GM18526 (cell line): ENCODE results near the gene LARP1B.

Source experiments
- POLR2A ChIP-seq: IDR thresholded peaks from 3 replicates; pipeline ENCODE4 v1.6.1; 2011; ENCODE audit not compliant: insufficient read length; ENCODE audit errors: extremely low read depth

LARP1B gene

GRCh38 chr4:128220286-128221235 lies 159.4 kb downstream of the LARP1B start:
- TF ChIP-seq POLR2A = no peak

GRCh38 chr4:128221586-128221985 lies 160.5 kb downstream of the LARP1B start:
- no peak for TF ChIP-seq POLR2A

GRCh38 chr4:128225148-128225547 lies 164.0 kb downstream of the LARP1B start:
- no peak for TF ChIP-seq POLR2A

- no peak for TF ChIP-seq POLR2A
These were observed 167.0 kb downstream of the LARP1B start for GRCh38 chr4:128227991-128228571.

- TF ChIP-seq POLR2A = no peak
These were observed 168.0 kb downstream of the LARP1B start for GRCh38 chr4:128228845-128229795.

GRCh38 chr4:128232719-128233118 lies 171.6 kb downstream of the LARP1B start:
- no peak for TF ChIP-seq POLR2A

GRCh38 chr4:128234836-128235235 lies 173.7 kb downstream of the LARP1B start:
- no peak for TF ChIP-seq POLR2A

- no peak for TF ChIP-seq POLR2A
These were observed 179.9 kb downstream of the LARP1B start for GRCh38 chr4:128241019-128241418.

- TF ChIP-seq POLR2A = no peak
These were observed 180.4 kb downstream of the LARP1B start for GRCh38 chr4:128241425-128241913.

GRCh38 chr4:128241981-128242380 lies 180.9 kb downstream of the LARP1B start:
- TF ChIP-seq POLR2A = no peak

GRCh38 chr4:128242601-128243000 lies 181.5 kb downstream of the LARP1B start:
- TF ChIP-seq POLR2A = no peak

- TF ChIP-seq POLR2A = no peak
These were observed 183.3 kb downstream of the LARP1B start for GRCh38 chr4:128244379-128244778.

GRCh38 chr4:128247906-128248305 lies 186.8 kb downstream of the LARP1B start:
- TF ChIP-seq POLR2A = no peak

- no peak for TF ChIP-seq POLR2A
These were observed 188.9 kb downstream of the LARP1B start for GRCh38 chr4:128249787-128250668.
